Hepatocyte (in vitro differentiated cells): ENCODE results near the gene CST7. TPM values are rescaled to one million over a fixed set of nuclear protein-coding genes. Genes with fewer than 3 reads are reported as not detected.

Experiments
- DNase-seq: peaks from one replicate; pipeline ENCODE4 v3.0.0-alpha.2; 2016; ENCODE audit warnings: low spot score
- H2AFZ ChIP-seq: fragments of 200-600 bp; sonication (generic); 2 replicates; pipeline ENCODE4 v1.6.0; 2016; ENCODE audit warnings: antibody characterized with exemption, mild to moderate bottlenecking
- H3K27ac ChIP-seq: fragments of 200-600 bp; sonication (generic); 2 replicates; pipeline ENCODE4 v1.5.1; 2016; ENCODE audit warnings: mild to moderate bottlenecking
- H3K27me3 ChIP-seq: fragments of 200-600 bp; sonication (generic); 2 replicates; pipeline ENCODE4 v1.6.1; 2016
- H3K36me3 ChIP-seq: fragments of 200-600 bp; sonication (generic); replicated peaks from 2 replicates; pipeline ENCODE4 v1.5.1; 2016; ENCODE audit warnings: low read depth; ENCODE audit not compliant: insufficient read depth
- H3K4me1 ChIP-seq: fragments of 200-600 bp; sonication (generic); 2 replicates; pipeline ENCODE4 v1.5.1; 2016; ENCODE audit warnings: mild to moderate bottlenecking, moderate library complexity; ENCODE audit not compliant: insufficient read depth
- H3K4me2 ChIP-seq: fragments of 200-600 bp; sonication (generic); 2 replicates; pipeline ENCODE4 v1.6.0; 2016
- H3K4me3 ChIP-seq: fragments of 200-600 bp; sonication (generic); 2 replicates; pipeline ENCODE4 v1.5.1; 2016; ENCODE audit warnings: mild to moderate bottlenecking
- H3K79me2 ChIP-seq: fragments of 200-600 bp; sonication (generic); 2 replicates; pipeline ENCODE4 v1.6.0; 2017; ENCODE audit warnings: mild to moderate bottlenecking
- H3K9me2 ChIP-seq: fragments of 200-600 bp; sonication (generic); replicated peaks from 2 replicates; pipeline ENCODE4 v1.6.0; 2017; ENCODE audit warnings: mild to moderate bottlenecking; ENCODE audit not compliant: insufficient read depth
- H3K9me3 ChIP-seq: fragments of 200-600 bp; sonication (generic); 2 replicates; pipeline ENCODE4 v1.5.1; 2016; ENCODE audit warnings: low read depth, mild to moderate bottlenecking
- H4K20me1 ChIP-seq: fragments of 200-600 bp; sonication (generic); 2 replicates; pipeline ENCODE4 v1.6.0; 2016; ENCODE audit warnings: mild to moderate bottlenecking; ENCODE audit not compliant: insufficient read depth, poor library complexity, severe bottlenecking
- CTCF ChIP-seq: fragments of 200-600 bp; sonication (generic); IDR thresholded peaks from 2 replicates; pipeline ENCODE4 v1.5.1; 2016; ENCODE audit warnings: antibody characterized with exemption, mild to moderate bottlenecking; ENCODE audit not compliant: poor library complexity
- EZH2 ChIP-seq: fragments of 200-600 bp; sonication (generic); IDR thresholded peaks from 2 replicates; pipeline ENCODE4 v1.6.1; 2016; ENCODE audit warnings: antibody characterized with exemption, mild to moderate bottlenecking, borderline replicate concordance
- EZH2phosphoT487 ChIP-seq: fragments of 200-600 bp; sonication (generic); IDR thresholded peaks from one replicate; pipeline ENCODE4 v1.6.1; 2018; ENCODE audit warnings: antibody characterized with exemption, mild to moderate bottlenecking, low read depth, moderate library complexity; ENCODE audit not compliant: unreplicated experiment, severe bottlenecking
- WGBS: methylation state at CpG from one replicate; pipeline ENCODE4 v1.1.6; 2016; ENCODE audit warnings: low lambda C conversion rate; ENCODE audit errors: missing lambda C conversion rate; 5-methylcytosine and 5-hydroxymethylcytosine counted together
- polyA plus RNA-seq: library from polyadenylated mRNA; unstranded; fragments of >200 nt; fragmentation: Nextera tagmentation; extraction: Ambion mirVana; gene quantifications from 2 replicates; pipeline ENCODE4 v1.2.1, GENCODE V29; 2016
- total RNA-seq: library from RNA; depleted of rRNA; stranded (reverse); fragments of >200 nt; gene quantifications from 2 replicates; pipeline ENCODE4 v1.2.3, GENCODE V29; 2014

CST7 gene
- total and polyA plus RNA-seq, 2 experiments from 2014 or later, result not detected

GRCh38 chr20:24935766-24936525 is 13.1 kb upstream of the CST7 start:
- 95% methylated on average over 4 of the region's 4 CpGs for WGBS
- Histone ChIP-seq H2AFZ (no peak overlapping the region), H3K4me2 (no peak overlapping the region), H3K36me3 (no peaks in the 10 kb centered on the region), H3K9me3 (no peaks in the 10 kb centered on the region), H3K4me1 (no peaks in the 10 kb centered on the region), H3K27ac (no peak overlapping the region), H3K27me3 (no peaks in the 10 kb centered on the region), H3K79me2 (no peaks in the 10 kb centered on the region), H3K4me3 (no peak overlapping the region), H4K20me1 (no peaks in the 10 kb centered on the region), H3K9me2 (no peaks in the 10 kb centered on the region)
- no peak for DNase-seq
- TF ChIP-seq EZH2phosphoT487, result no peak
- no peak for TF ChIP-seq CTCF
- no peak for TF ChIP-seq EZH2

GRCh38 chr20:24936526-24937407 is 12.3 kb upstream of the CST7 start:
- no peak for TF ChIP-seq EZH2phosphoT487
- no peak for TF ChIP-seq EZH2
- TF ChIP-seq CTCF, result no peak
- Histone ChIP-seq H3K27me3 (no peaks in the 10 kb centered on the region), H4K20me1 (no peaks in the 10 kb centered on the region), H2AFZ (no peak overlapping the region), H3K4me1 (no peaks in the 10 kb centered on the region), H3K9me3 (no peaks in the 10 kb centered on the region), H3K79me2 (no peaks in the 10 kb centered on the region), H3K36me3 (no peaks in the 10 kb centered on the region), H3K9me2 (no peaks in the 10 kb centered on the region), H3K4me3 (no peak overlapping the region), H3K4me2 (no peak overlapping the region), H3K27ac (no peak overlapping the region)
- WGBS, result 83% methylated on average over 7 of the region's 7 CpGs
- DNase-seq, result no peak

GRCh38 chr20:24937579-24937978 is 11.5 kb upstream of the CST7 start:
- TF ChIP-seq CTCF, result no peak
- TF ChIP-seq EZH2phosphoT487, result no peak
- TF ChIP-seq EZH2, result no peak
- no peak for DNase-seq
- Histone ChIP-seq H4K20me1 (no peaks in the 10 kb centered on the region), H3K36me3 (no peaks in the 10 kb centered on the region), H3K4me2 (no peak overlapping the region), H3K27ac (no peak overlapping the region), H3K9me3 (no peaks in the 10 kb centered on the region), H2AFZ (no peak overlapping the region), H3K79me2 (no peaks in the 10 kb centered on the region), H3K27me3 (no peaks in the 10 kb centered on the region), H3K4me1 (no peaks in the 10 kb centered on the region), H3K9me2 (no peaks in the 10 kb centered on the region), H3K4me3 (no peak overlapping the region)
- WGBS, result 36% methylated on average over 1 of the region's 1 CpG
